Lower leg skin (tissue), 3 donors: ENCODE measurements around the gene ADNP.

Source experiments
- POLR2A ChIP-seq, 2 donors: fragments of 450-650 bp; IDR thresholded peaks; one replicate each; pipeline ENCODE4 v1.6.1; 2016 to 2017; ENCODE audit warnings: antibody characterized with exemption in 2 of 2, mild to moderate bottlenecking in 1 of 2, moderate library complexity in 1 of 2
- TF ChIP-seq, protein P1 (sequence below), 3 donors: fragments of 450-650 bp; IDR thresholded peaks; one replicate each; pipeline ENCODE4 v1.5.1; 2016; ENCODE audit warnings: antibody characterized with exemption in 3 of 3, mild to moderate bottlenecking in 3 of 3, moderate library complexity in 2 of 3

DNA sequence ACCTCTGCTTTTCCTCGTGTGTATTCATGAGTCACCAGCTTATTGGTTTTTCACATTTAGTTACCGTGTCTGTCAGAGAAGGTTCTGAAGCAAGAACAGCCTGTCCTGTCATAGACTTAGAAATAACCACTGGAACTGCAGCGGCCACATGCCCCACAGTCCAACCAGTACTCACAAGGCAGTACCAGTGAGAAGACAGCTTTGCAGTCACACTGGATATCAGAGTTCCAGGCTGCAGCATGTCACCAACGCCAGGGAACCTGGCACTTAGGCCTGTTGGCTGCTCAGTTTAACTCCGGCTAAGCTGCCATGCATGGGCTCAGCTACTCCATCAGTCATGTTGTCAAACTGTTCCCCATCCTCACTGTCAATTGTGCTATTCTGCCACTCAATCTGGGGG, 40.1 kb downstream of the ADNP start:
- TF ChIP-seq, protein P1, sequence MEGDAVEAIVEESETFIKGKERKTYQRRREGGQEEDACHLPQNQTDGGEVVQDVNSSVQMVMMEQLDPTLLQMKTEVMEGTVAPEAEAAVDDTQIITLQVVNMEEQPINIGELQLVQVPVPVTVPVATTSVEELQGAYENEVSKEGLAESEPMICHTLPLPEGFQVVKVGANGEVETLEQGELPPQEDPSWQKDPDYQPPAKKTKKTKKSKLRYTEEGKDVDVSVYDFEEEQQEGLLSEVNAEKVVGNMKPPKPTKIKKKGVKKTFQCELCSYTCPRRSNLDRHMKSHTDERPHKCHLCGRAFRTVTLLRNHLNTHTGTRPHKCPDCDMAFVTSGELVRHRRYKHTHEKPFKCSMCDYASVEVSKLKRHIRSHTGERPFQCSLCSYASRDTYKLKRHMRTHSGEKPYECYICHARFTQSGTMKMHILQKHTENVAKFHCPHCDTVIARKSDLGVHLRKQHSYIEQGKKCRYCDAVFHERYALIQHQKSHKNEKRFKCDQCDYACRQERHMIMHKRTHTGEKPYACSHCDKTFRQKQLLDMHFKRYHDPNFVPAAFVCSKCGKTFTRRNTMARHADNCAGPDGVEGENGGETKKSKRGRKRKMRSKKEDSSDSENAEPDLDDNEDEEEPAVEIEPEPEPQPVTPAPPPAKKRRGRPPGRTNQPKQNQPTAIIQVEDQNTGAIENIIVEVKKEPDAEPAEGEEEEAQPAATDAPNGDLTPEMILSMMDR (IDR thresholded peaks at IDR 0.05), result no peak
- TF ChIP-seq POLR2A (IDR thresholded peaks at IDR 0.05), result no peak
